ENCODE measurements around the gene CACNA1D.

CACNA1D gene

DNA sequence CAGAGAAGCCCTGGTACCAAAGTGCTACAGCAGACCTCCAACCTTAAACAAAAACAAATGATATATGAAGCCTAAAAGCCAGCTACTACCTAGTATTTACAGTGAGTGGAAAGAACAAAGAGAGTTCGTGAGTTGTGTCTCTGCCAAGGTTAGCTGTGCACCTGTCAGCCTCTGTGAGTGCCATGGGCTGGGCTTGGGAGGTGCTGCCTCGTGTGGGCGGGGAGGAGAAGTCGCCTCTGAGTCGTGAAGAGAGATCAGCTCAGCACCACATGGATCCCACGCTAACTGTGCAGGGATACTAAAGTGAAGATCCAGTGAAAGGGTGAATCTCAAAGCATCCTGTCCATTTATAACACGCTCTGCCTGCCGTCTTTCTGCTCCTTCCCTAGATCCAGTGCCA is 249.9 kb downstream of the CACNA1D start:
- no peak for DNase-seq (ENCODE audit: low read depth in 1 of 2, low spot score in 1 of 2)

- DNase-seq (ENCODE audit: low read depth in 1 of 2, low spot score in 1 of 2): no peak
Measured at GRCh38 chr3:53747559-53747958, 253.1 kb downstream of the CACNA1D start.

- DNase-seq (ENCODE audit: low read depth in 1 of 2, low spot score in 1 of 2): no peak
Measured at GRCh38 chr3:53748512-53749271, 254.3 kb downstream of the CACNA1D start.

DNA sequence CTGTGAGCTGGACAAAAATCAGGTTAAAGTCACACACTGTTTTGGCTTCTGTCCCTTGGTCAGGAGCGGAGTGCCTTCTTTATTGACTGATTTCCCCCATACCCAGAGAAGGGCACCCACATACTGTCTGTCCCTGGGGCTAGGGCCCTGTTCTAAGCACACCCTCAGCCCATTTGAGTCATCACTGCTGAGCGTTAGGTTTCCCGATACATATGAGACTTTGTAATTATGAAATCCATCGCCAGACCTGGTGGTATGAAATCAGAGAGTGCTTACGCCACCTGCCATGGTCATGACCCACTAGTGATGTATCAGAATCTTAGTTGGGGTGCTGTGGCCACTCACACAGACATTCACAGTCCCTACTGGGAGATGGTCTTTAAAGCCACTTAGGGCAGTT is 255.0 kb downstream of the CACNA1D start:
- DNase-seq (ENCODE audit: low read depth in 1 of 2, low spot score in 1 of 2): no peak

DNA sequence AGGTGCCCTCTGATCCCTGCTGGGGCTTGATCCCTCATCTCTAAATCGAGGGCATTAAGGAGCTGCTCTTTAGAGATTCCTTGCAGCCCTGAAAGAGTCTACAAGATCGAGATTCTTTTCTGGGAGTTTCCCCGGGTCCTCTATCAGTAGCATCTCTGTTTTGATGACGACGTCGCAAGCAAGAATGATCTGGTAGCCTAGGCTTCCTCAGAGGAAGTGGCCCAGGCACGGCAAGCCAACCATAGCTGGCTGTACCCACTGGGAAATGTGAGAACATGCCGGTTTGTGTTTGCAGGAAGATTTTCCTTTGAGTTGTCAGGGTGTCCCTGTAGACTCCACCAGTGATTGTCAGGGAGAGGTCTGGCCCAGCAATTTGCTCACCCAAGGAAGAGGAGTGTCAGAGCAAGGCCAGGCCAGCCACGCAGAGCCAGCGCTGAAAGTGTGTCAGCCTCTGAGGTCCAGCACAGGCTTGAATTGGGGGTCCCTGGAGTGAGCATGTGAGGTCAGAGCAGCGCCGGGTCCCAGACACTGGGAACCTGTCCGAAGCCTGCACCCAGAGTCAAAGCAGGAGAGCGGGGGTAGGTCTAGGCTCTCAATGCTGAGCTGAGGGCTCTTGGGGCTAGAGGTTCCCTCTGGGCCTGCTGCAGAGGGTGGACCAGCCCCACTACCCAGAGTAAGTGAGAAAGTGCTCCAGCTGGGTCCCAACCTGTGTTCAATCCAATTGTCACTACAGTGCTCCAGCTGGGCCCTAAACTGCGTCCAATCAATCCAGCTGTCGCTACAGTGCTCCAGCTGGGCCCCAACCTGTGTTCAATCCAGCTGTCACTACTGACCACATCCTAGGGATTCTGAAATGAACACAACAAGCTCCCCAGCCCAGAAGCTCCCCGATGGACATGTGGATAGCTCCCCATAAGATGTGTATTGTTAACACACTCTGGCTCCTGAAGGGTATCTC is 256.1 kb downstream of the CACNA1D start:
- DNase-seq (ENCODE audit: low read depth in 1 of 2, low spot score in 1 of 2): no peak

DNA sequence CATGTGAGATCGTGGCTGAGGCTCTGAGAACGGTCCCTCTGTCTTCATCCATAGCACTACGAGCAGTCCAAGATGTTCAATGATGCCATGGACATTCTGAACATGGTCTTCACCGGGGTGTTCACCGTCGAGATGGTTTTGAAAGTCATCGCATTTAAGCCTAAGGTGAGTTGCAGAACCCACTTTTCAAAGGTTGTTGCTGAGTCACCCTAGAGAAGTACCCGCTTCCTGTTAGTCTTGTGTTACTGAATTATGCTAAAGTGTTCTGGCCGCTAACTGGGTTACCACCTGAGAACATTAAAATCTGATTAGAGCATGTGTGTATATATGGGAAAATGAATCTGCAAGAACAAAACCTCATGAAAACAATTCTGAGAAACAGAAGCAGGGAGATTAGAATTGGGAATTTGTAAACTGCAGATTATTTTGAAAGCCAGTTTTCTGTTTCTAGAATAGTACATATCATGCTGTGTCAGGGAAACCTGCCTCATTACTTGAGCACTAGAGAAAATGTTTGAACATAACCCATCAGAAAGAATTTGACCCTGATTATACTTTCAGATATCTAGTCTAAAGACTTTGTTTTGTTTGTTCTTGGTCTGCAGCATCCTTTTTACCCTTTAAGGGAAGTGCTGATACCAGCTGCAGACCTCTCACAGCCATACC is 259.2 kb downstream of the CACNA1D start:
- DNase-seq (ENCODE audit: low read depth in 1 of 2, low spot score in 1 of 2): no peak

GRCh38 chr3:53754325-53754724 is 259.9 kb downstream of the CACNA1D start:
- DNase-seq (ENCODE audit: low read depth in 1 of 2, low spot score in 1 of 2): no peak

- DNase-seq (ENCODE audit: low read depth in 1 of 2, low spot score in 1 of 2): no peak
Measured at GRCh38 chr3:53758846-53759245, 264.4 kb downstream of the CACNA1D start.

DNA sequence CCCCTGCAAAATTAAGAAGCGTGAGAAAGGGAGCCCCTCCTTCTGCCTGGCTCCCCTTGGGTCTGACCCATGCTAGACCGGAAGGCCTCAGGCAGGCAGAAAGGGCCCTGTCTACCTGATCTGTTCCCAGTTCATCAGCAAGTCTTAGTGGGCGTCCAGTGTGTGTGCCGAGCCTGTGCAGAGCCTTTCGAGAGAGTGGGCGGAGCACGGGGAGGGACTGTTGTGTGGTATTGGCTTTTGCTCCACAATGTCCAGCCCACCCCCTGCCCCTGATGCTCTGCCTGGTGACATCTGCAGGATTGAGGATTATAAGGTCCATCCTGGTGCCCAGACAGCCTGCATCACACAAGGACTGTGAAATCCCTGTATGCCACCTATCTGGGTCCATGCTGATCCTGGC is 268.9 kb downstream of the CACNA1D start:
- no peak for DNase-seq (ENCODE audit: low read depth in 1 of 2, low spot score in 1 of 2)

DNA sequence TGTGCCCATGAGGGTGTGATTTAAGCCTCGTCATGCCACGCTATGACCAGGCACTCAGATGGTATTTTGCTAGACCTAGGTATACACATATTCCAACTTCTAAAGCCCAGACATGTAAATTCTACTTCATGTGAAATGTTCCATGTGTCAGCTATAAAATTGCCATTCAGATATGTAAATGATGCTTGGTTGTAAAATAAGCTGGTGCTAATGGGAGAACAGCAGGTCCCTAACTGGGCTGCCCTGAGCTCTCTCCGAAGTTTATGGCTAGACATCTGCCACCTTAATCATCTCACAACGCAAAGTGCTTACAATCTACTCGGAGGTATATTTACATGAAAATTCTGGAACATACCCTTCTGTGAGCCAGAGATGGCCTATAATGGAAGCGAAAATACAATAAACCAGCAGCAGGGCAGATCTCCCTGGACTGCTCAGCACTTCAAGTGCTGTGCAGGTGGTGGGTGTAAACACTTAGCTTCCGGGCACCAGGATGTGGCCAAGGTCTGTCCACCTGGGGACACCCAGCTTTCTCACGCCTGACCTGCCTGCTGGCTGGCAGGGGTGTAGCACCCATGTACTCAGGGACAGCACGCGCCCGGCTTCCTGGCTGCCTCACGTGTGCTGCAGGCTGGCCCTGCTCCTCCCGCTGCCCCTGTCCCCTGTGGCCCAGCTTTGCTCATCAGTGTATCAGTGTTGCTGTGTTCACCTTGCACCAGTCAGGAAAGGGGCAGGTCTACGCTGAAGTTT is 269.8 kb downstream of the CACNA1D start:
- no peak for DNase-seq (ENCODE audit: low read depth in 1 of 2, low spot score in 1 of 2)

DNA sequence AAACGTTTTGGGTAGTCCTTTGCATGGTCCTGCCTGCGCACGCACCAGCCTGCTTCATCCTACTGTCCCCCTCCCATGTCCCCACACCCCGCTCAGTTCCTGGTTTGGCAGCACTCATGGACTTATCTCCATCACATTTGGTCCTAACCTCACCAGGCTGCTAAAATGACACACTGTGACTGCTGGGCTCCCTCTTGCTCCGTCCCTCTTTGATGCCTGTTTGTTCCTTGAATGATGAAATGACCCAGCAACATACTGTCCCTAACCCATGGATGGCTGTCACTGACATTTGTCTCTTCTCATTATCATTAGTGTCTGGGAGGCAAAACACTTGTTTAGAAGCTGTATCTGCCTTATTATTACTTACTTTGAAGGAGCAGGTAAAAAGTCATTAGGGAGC is 271.3 kb downstream of the CACNA1D start:
- no peak for DNase-seq (ENCODE audit: low read depth in 1 of 2, low spot score in 1 of 2)

GRCh38 chr3:53766706-53767105 is 272.3 kb downstream of the CACNA1D start:
- DNase-seq (ENCODE audit: low read depth in 1 of 2, low spot score in 1 of 2): no peak

DNA sequence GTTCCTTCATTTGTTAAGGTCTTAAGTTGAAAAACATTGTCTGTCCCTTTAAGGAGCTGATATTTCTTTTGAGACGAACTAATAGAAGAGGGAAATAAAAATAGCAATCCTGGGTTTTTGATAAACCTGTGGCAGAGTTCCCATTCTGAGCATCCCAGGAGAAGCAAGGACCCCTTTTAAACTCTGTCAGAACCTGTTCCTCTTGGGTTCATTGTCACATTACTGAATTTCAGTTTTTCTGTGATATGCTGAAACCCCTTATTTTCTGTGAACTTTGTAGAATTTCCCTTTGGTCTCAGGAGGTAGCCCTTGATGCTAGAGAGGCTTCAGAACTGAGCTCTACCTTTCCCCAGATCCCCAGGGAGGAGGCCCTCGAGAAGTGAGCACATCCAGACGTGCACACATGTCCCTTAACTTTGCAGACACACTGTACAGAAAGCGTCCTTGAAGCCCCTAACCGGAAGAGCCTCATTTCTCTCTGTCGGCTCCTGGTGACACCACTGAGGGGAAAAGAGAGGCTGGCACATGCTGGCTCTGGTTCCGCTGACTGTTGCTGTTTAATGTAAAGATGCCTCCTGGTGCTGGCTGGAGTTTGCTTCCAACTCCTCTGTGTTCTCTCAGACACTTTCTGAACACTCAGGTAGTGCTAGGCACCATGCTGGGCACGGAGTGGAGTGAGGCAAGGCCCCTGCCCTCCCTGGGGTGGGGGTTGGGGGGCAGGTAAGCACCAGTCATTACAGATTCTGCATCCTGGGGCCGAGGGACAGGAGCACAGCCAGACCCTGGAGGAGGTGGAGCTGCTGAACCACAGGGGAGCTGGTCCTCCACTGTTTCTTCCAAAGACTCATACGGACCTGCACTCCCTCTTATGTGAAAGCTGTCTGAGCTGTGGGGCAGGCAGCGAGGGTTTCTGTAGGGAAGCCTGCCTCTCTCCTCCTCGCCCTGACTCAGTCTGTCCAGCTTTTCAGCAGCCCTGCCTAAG is 274.4 kb downstream of the CACNA1D start:
- no peak for DNase-seq (ENCODE audit: low read depth in 1 of 2, low spot score in 1 of 2)

DNA sequence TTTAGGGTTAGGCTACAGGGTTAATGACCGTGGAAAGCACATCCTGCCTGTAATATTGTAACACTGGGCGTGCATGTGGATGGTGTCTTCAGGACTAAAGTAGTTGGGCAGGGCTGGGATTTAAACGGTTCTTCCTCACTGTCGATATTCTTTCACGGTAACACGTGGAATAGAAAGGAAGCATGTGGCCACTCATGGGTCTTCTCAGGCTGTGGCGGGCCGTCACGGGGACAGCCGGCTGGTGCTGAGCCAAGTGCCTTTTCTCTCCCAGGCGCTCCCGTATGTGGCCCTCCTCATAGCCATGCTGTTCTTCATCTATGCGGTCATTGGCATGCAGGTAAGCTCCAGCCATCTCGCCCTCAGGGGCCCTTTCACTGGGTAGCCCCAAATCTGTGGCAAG is 278.2 kb downstream of the CACNA1D start:
- no peak for DNase-seq (ENCODE audit: low read depth in 1 of 2, low spot score in 1 of 2)

DNA sequence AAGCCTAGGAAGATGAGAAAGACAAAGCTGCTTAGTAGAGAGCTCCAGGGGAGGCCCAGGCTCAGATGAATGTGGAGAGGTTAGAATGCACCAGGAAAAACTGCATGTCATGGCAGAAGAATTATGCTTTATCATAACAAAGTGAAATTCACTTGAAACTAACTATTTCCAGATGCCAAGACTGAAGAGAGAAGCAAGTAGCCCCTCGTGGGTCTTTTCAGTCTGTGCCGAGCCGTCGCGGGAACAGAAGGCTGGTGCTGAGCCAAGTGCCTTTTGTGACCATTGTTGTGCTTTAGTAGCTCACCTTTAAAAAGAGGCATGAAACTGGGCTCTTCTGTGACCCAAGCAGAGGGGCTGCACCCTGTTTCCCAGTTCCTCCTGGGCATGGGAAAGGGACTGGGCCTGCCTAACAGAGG is 278.6 kb downstream of the CACNA1D start:
- DNase-seq (ENCODE audit: low read depth in 1 of 2, low spot score in 1 of 2): no peak

- no peak for DNase-seq (ENCODE audit: low read depth in 1 of 2, low spot score in 1 of 2)
Measured at GRCh38 chr3:53773611-53774368, 279.4 kb downstream of the CACNA1D start.

- DNase-seq (ENCODE audit: low read depth in 1 of 2, low spot score in 1 of 2): no peak
Measured at GRCh38 chr3:53774414-53774813, 280.0 kb downstream of the CACNA1D start.

DNA sequence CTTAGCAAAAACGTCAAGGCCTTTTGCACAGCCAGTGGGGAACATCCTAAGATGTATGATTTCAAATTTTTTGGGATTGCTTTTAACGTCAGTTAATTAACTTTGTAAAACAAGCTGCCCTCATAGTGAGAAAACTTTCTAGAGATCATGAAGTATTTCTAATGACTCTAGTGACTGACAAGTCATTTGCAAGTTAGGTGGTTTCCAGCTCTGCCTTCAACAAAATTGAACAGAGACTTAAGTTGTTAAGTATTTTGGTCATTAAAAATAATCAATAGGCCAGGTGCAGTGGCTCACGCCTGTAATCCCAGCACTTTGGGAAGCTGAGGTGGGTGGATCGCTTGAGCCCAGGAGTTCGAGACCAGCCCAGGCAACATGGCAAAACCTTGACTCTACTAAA is 280.6 kb downstream of the CACNA1D start:
- no peak for DNase-seq (ENCODE audit: low read depth in 1 of 2, low spot score in 1 of 2)

- DNase-seq (ENCODE audit: low read depth in 1 of 2, low spot score in 1 of 2): no peak
Measured at GRCh38 chr3:53775834-53776251, 281.4 kb downstream of the CACNA1D start.
